Gastrocnemius medialis (tissue), 4 donors: ENCODE results near the gene MAP3K4. TPM values are rescaled to one million over a fixed set of nuclear protein-coding genes. Genes with fewer than 3 reads are reported as not detected.

Experiments
- ATAC-seq, 2 donors: fragments of 150-250 bp; one replicate each; pipeline ENCODE4 v1.9.1; 2016
- DNase-seq, 2 donors: peaks; one replicate each; pipeline ENCODE4 v3.0.0-alpha.2; 2019
- H3K27ac ChIP-seq, 4 donors: fragments of 200-600 bp; sonication (generic); 1 replicate in 1 of 4; 2 replicates in 3 of 4; pipeline ENCODE4 v1.5.1; 2016 to 2018; ENCODE audit warnings: mild to moderate bottlenecking in 2 of 4, moderate library complexity in 1 of 4
- H3K27me3 ChIP-seq, 3 donors: fragments of 200-600 bp; sonication (generic) in 2 of 3; 1 replicate in 1 of 3; 2 replicates in 2 of 3; pipeline versions ENCODE4 v1.5.1 to v1.6.0; 2016 to 2019; ENCODE audit warnings: mild to moderate bottlenecking in 1 of 3, moderate library complexity in 1 of 3
- H3K36me3 ChIP-seq, 2 donors: fragments of 200-600 bp; sonication (generic) in 1 of 2; one replicate each; pipeline ENCODE4 v1.5.1; 2017 to 2018
- H3K4me1 ChIP-seq, 2 donors: fragments of 200-600 bp; sonication (generic) in 1 of 2; one replicate each; pipeline ENCODE4 v1.5.1; 2016 to 2017; ENCODE audit warnings: mild to moderate bottlenecking in 2 of 2
- H3K4me3 ChIP-seq, 4 donors: fragments of 200-600 bp; sonication (generic) in 3 of 4; 1 replicate in 1 of 4; 2 replicates in 3 of 4; pipeline ENCODE4 v1.5.1; 2016 to 2019; ENCODE audit warnings: mild to moderate bottlenecking in 2 of 4
- H3K9me3 ChIP-seq, 3 donors: fragments of 200-600 bp; sonication (generic) in 2 of 3; 1 replicate in 1 of 3; 2 replicates in 2 of 3; pipeline ENCODE4 v1.5.1; 2016 to 2019
- POLR2A ChIP-seq, 2 donors: fragments of 450-650 bp; IDR thresholded peaks; one replicate each; pipeline ENCODE4 v1.6.1; 2017; ENCODE audit warnings: antibody characterized with exemption in 2 of 2, mild to moderate bottlenecking in 2 of 2, moderate library complexity in 2 of 2
- in situ Hi-C, 4 donors: fragments of 200-750 bp; cut with MboI; loops; one replicate each; pipeline versions ENCODE4 v1.15.0 to v1.8.0; 2017; ENCODE audit warnings: low sequenced_read_pairs in 4 of 4
- intact Hi-C: fragments of 100-400 bp; cut with DNase I; formaldehyde crosslinking; loops from one replicate; pipeline ENCODE4 v1.15.1; 2023; ENCODE audit warnings: low total_unique reads
- total RNA-seq, 4 donors: library from RNA; depleted of rRNA; stranded (reverse); fragments of >200 nt; gene quantifications; one replicate each; pipeline versions ENCODE4 v1.1.0 to v1.2.3, GENCODE V29; 2016
- TF ChIP-seq, protein P1 (sequence below), 5 experiments: fragments of 450-650 bp in 3 of 5; fragments of 200-600 bp in 2 of 5; sonication (generic) in 2 of 5; IDR thresholded peaks in 4 of 5; conservative IDR thresholded peaks in 1 of 5; 1 replicate in 4 of 5; 2 replicates in 1 of 5; pipeline ENCODE4 v1.5.1; 2016 to 2019; ENCODE audit warnings: antibody characterized with exemption in 5 of 5, mild to moderate bottlenecking in 3 of 5, moderate library complexity in 3 of 5

The MAP3K4 gene
- total RNA-seq, 4 donors from 2014 or later = 17.4 to 28.1 (median 23.6) TPM

DNA sequence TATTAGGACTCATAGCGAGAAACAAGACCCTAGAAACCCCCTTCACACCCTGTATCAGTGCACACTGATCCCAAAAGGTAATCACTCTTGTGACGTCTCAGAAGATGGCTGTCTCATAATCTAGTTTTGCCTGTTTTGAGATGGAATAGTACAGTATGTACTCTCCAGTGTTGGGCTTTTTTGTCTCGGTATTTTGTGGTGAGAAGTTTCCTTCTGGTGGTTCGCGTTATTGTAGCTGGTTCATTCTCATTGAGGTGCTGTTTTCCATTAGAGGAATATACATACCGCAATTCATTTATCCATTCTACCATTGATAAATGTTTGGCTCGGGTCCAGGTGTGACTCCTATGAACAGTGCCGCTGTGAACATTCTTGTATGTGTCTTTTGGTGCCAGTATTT is 27.9 kb upstream of the MAP3K4 start:
- in situ Hi-C loops (no loop called here), intact Hi-C loops (no loop called here)
- TF ChIP-seq, protein P1, sequence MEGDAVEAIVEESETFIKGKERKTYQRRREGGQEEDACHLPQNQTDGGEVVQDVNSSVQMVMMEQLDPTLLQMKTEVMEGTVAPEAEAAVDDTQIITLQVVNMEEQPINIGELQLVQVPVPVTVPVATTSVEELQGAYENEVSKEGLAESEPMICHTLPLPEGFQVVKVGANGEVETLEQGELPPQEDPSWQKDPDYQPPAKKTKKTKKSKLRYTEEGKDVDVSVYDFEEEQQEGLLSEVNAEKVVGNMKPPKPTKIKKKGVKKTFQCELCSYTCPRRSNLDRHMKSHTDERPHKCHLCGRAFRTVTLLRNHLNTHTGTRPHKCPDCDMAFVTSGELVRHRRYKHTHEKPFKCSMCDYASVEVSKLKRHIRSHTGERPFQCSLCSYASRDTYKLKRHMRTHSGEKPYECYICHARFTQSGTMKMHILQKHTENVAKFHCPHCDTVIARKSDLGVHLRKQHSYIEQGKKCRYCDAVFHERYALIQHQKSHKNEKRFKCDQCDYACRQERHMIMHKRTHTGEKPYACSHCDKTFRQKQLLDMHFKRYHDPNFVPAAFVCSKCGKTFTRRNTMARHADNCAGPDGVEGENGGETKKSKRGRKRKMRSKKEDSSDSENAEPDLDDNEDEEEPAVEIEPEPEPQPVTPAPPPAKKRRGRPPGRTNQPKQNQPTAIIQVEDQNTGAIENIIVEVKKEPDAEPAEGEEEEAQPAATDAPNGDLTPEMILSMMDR (IDR thresholded peaks at IDR 0.05 in 4 of 5, conservative IDR thresholded peaks at IDR 0.05 in 1 of 5) = no peak
- no peak for TF ChIP-seq POLR2A (IDR thresholded peaks at IDR 0.05)
- Histone ChIP-seq H3K9me3 (no peaks in the 10 kb centered on the region), H3K36me3 (no peaks in the 10 kb centered on the region), H3K4me3 (no peak overlapping the region), H3K27ac (no peak overlapping the region), H3K27me3 (no peaks in the 10 kb centered on the region), H3K4me1 (no peaks in the 10 kb centered on the region)
- DNase-seq (no peak), ATAC-seq (no peak)

DNA sequence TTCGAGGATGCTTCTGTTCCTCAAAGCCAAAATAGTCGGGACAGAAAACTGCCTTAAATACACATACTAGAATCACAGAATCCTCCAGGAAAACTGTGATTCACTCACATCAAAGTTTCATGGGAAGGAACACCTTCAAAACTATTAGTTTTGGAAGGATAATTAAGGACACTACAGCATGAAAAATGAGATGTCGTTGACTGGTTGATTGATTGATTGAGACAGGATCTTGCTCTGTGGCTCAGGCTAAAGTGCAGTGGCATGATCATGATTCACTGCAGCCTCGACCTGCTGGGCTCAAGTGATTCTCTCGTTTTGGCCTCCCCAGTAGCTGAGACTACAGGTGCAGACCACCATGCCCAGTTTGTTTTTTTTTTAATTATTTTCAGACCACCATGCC is 25.7 kb upstream of the MAP3K4 start:
- H3K27me3 ChIP-seq = no peaks in the 10 kb centered on the region
- no peak for DNase-seq
- intact Hi-C loops = no loop called here
- no peaks in the 10 kb centered on the region for H3K4me1 ChIP-seq
- H3K9me3 ChIP-seq = no peaks in the 10 kb centered on the region
- no peak overlapping the region for H3K4me3 ChIP-seq
- TF ChIP-seq POLR2A (IDR thresholded peaks at IDR 0.05) = no peak
- TF ChIP-seq, protein P1 (IDR thresholded peaks at IDR 0.05 in 4 of 5, conservative IDR thresholded peaks at IDR 0.05 in 1 of 5) = no peak
- no peak overlapping the region for H3K27ac ChIP-seq
- ATAC-seq = no peak
- in situ Hi-C loops = no loop called here
- no peaks in the 10 kb centered on the region for H3K36me3 ChIP-seq

DNA sequence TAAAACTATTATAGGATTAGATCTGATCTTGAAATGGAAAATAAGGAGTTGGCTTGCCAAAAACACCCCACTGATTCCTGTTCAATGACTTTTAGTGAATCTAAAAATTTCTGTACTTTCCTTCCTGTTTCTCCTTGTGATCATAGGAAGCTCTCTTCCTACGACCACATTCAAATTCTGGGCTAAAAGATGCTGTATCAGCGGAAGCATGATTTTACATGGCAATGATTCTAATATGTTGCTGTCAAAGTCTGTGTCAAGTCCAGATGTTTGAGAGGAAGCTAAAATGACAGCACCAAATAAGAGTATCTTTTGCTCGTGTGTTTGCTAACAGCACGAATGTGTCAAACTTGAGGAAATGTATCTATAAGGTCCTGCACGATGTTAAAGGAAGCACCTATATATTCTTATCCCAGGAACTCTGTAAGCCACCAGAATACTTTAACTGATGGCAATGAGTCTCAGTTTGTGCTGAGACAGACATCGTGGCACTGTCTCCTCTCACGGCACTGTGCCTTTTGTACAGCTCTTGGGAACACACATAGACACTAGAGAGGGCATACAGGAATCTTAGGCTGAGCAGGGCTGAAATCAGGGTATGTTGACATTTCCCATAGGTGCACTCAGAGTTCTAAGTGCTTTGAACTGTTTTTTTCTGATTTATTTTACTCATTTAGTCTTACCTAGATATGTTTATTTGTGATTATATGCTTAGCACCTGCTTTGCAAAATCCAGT is 24.9 kb upstream of the MAP3K4 start:
- H3K4me3 ChIP-seq = no peak overlapping the region
- H3K27ac ChIP-seq = no peak overlapping the region
- ATAC-seq = no peak
- no peak for DNase-seq
- H3K4me1 ChIP-seq = no peaks in the 10 kb centered on the region
- intact Hi-C loops (no loop called here), in situ Hi-C loops (no loop called here)
- no peaks in the 10 kb centered on the region for H3K27me3 ChIP-seq
- no peaks in the 10 kb centered on the region for H3K36me3 ChIP-seq
- TF ChIP-seq, protein P1 (IDR thresholded peaks at IDR 0.05 in 4 of 5, conservative IDR thresholded peaks at IDR 0.05 in 1 of 5) = no peak
- no peak for TF ChIP-seq POLR2A (IDR thresholded peaks at IDR 0.05)
- no peaks in the 10 kb centered on the region for H3K9me3 ChIP-seq

DNA sequence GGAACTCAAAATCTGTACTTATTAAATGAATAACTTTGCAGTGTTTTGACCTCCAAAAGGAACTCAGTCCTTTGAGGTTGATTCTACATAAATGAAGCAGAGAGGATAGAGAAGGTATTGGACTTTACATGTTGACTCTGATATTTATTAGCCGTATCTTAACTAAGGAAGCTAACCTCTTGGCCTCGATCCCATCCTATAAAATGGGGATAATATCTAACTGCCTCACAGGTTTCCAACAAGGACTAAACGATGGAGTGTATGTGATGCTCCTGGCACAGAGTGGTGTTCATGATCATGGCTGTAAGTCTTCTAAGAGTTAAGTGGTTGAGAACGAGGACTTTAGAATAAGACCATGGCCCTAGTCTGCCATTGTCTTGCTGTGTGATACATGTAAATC is 24.2 kb upstream of the MAP3K4 start:
- Histone ChIP-seq H3K4me1 (no peaks in the 10 kb centered on the region), H3K36me3 (no peaks in the 10 kb centered on the region), H3K4me3 (no peak overlapping the region), H3K27me3 (no peaks in the 10 kb centered on the region), H3K27ac (no peak overlapping the region), H3K9me3 (no peaks in the 10 kb centered on the region)
- in situ Hi-C loops = no loop called here
- ATAC-seq = no peak
- no peak for DNase-seq
- intact Hi-C loops = no loop called here
- no peak for TF ChIP-seq POLR2A (IDR thresholded peaks at IDR 0.05)
- TF ChIP-seq, protein P1 (IDR thresholded peaks at IDR 0.05 in 4 of 5, conservative IDR thresholded peaks at IDR 0.05 in 1 of 5) = no peak

DNA sequence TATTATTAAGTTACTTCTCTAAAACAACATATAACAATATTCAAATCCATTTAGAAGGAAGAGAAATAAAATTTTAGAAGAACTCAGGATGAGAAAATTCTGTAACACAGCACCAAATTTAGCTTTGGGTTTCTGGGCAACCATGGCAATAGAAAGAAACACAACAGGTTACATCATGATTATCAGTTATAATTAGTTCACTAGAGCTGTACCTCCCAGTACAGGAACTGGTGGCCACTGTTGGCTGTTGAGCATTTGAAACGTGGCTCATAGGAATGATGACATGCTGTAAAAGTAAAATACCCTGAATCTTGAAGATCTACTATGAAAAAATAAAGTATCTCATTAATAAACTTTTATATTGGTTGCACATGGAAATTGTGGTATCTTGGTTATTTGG is 23.7 kb upstream of the MAP3K4 start:
- Histone ChIP-seq H3K4me1 (no peaks in the 10 kb centered on the region), H3K27me3 (no peaks in the 10 kb centered on the region), H3K27ac (no peak overlapping the region), H3K36me3 (no peaks in the 10 kb centered on the region), H3K9me3 (no peaks in the 10 kb centered on the region), H3K4me3 (no peak overlapping the region)
- intact Hi-C loops (no loop called here), in situ Hi-C loops (no loop called here)
- no peak for TF ChIP-seq POLR2A (IDR thresholded peaks at IDR 0.05)
- TF ChIP-seq, protein P1 (IDR thresholded peaks at IDR 0.05 in 4 of 5, conservative IDR thresholded peaks at IDR 0.05 in 1 of 5) = no peak
- ATAC-seq (no peak), DNase-seq (no peak)
